K562 (cell line): ENCODE results near the gene DYSF. TPM values are rescaled to one million over a fixed set of nuclear protein-coding genes. Genes with fewer than 3 reads are reported as not detected.

ENCODE experiments used
- ATAC-seq: fragments of 200-7000 bp; cut with Tn5 transposase; 3 replicates; pipeline ENCODE4 v1.9.1; 2020; ENCODE audit warnings: moderate library complexity
- BruUV-seq: library from RNA; stranded (reverse); fragments of 400-500 nt; replicated peaks from 2 replicates; lab custom pipeline; 2021; lab: Mats Ljungman, UMichigan
- CTCF ChIA-PET: fragments of 300-600 bp; formaldehyde crosslinking; extraction: SDS; loops from one replicate; lab custom pipeline; 2021; ENCODE audit warnings: low intra/inter-chr PET ratio; lab: Yijun Ruan, JAX
- POLR2A ChIA-PET: fragments of 300-600, 350-650 bp; sonication (Branson Sonifier 250); formaldehyde crosslinking; extraction: SDS; loops from one replicate; lab custom pipeline; 2021; ENCODE audit warnings: antibody characterized with exemption, inconsistent platforms; lab: Yijun Ruan, JAX
- DNase-seq, 4 experiments: peaks; one replicate each; pipeline versions ENCODE4 v3.0.0 to v3.0.0-alpha.2; 2011 to 2018; ENCODE audit warnings: low spot score in 3 of 4, mixed read lengths in 3 of 4; ENCODE audit errors: extremely low read depth in 1 of 4
- FAIRE-seq: peaks from 2 replicates; lab custom pipeline; 2011; peaks lifted over from hg19 to GRCh38; lab: Jason Lieb, UNC
- H2AFZ ChIP-seq: 2 replicates; pipeline ENCODE4 v1.6.0; 2011; ENCODE audit warnings: low read depth, low read length, control low read depth, inconsistent platforms
- H3K27ac ChIP-seq: fragments of 200-600 bp; 3 replicates; pipeline ENCODE4 v1.8.0; 2011; ENCODE audit warnings: low read depth, mild to moderate bottlenecking, control low read depth, inconsistent platforms, low read length, moderate library complexity, mixed read lengths; ENCODE audit errors: extremely low read depth
- H3K27me3 ChIP-seq, 2 experiments: fragments of 300-600 bp in 1 of 2; 2 replicates in 1 of 2; 3 replicates in 1 of 2; pipeline versions ENCODE4 v1.6.0 to v1.8.0; 2011; ENCODE audit warnings: inconsistent platforms in 2 of 2, low read length in 2 of 2, mild to moderate bottlenecking in 1 of 2, mixed read lengths in 1 of 2, moderate library complexity in 1 of 2; ENCODE audit not compliant: control insufficient read depth in 2 of 2, insufficient read depth in 2 of 2
- H3K36me3 ChIP-seq: fragments of 300-600 bp; 3 replicates; pipeline ENCODE4 v1.8.0; 2011; ENCODE audit warnings: mild to moderate bottlenecking, low read length, inconsistent platforms; ENCODE audit not compliant: control insufficient read depth, insufficient read depth
- H3K4me1 ChIP-seq, 2 experiments: fragments of 200-600 bp in 1 of 2; replicated peaks in 1 of 2; 2 replicates in 1 of 2; 3 replicates in 1 of 2; pipeline versions ENCODE4 v1.5.1 to v1.8.0; 2011; ENCODE audit warnings: inconsistent platforms in 2 of 2, low read length in 2 of 2, mild to moderate bottlenecking in 1 of 2, mixed read lengths in 1 of 2, moderate library complexity in 1 of 2; ENCODE audit not compliant: control insufficient read depth in 2 of 2, insufficient read depth in 2 of 2
- H3K4me2 ChIP-seq: 2 replicates; pipeline ENCODE4 v1.6.1; 2011; ENCODE audit warnings: low read length, control low read depth, inconsistent platforms, mixed read lengths; ENCODE audit not compliant: insufficient read depth
- H3K4me3 ChIP-seq: fragments of 200-600 bp; sonication (generic), shearing (Covaris generic); 2 replicates; pipeline ENCODE4 v1.5.1; 2016; ENCODE audit warnings: control low read depth, inconsistent platforms
- H3K79me2 ChIP-seq: fragments of 200-600 bp; 3 replicates; pipeline ENCODE4 v1.8.0; 2011; ENCODE audit warnings: low read length, inconsistent platforms; ENCODE audit not compliant: control insufficient read depth, insufficient read depth
- H3K9ac ChIP-seq, 2 experiments: 2 replicates each; pipeline versions ENCODE4 v1.6.0 to v1.6.1; 2011; ENCODE audit warnings: low read depth in 2 of 2, low read length in 2 of 2, control low read depth in 1 of 2, inconsistent platforms in 1 of 2, mild to moderate bottlenecking in 1 of 2, mixed read lengths in 1 of 2; ENCODE audit not compliant: insufficient read depth in 1 of 2
- H3K9me1 ChIP-seq: one replicate; pipeline ENCODE4 v1.6.0; 2011; ENCODE audit warnings: inconsistent platforms, mild to moderate bottlenecking, low read length, moderate library complexity; ENCODE audit not compliant: control insufficient read depth, insufficient read depth
- H3K9me3 ChIP-seq: replicated peaks from 2 replicates; pipeline ENCODE4 v1.5.1; 2011; ENCODE audit warnings: low read depth, low read length, inconsistent platforms; ENCODE audit not compliant: control insufficient read depth, insufficient read depth
- H4K20me1 ChIP-seq: replicated peaks from 2 replicates; pipeline ENCODE4 v1.6.1; 2011; ENCODE audit warnings: low read length, inconsistent platforms, mixed read lengths; ENCODE audit not compliant: control insufficient read depth, insufficient read depth
- SNRNP70 ChIP-seq: fragments of 200-400 bp; formaldehyde crosslinking; optimal IDR thresholded peaks from 2 replicates; pipeline ENCODE3; 2017; ENCODE audit warnings: low read depth, low read length
- THAP7 ChIP-seq: fragments of 250-450 bp; sonication (Bioruptor Pico); IDR thresholded peaks from 2 replicates; pipeline ENCODE4 v1.5.0; 2021
- ZC3H8 ChIP-seq: fragments of 450-650 bp; IDR thresholded peaks from 2 replicates; pipeline ENCODE4 v1.6.1; 2017
- ZNF449 ChIP-seq: fragments of 250-450 bp; sonication (Bioruptor Pico); IDR thresholded peaks from 2 replicates; pipeline ENCODE4 v1.8.0; 2022; ENCODE audit warnings: moderate library complexity, mild to moderate bottlenecking, inconsistent platforms
- WGBS: fragments of 100-300 bp; shearing (Covaris generic); methylation state at CpG from one replicate; pipeline ENCODE4 v1.1.6; 2016; ENCODE audit warnings: low coverage, mixed read lengths; ENCODE audit not compliant: insufficient coverage; ENCODE audit errors: missing lambda C conversion rate; 5-methylcytosine and 5-hydroxymethylcytosine counted together
- in situ Hi-C: fragments of 300-500 bp; cut with MboI; formaldehyde crosslinking; loops from 4 replicates; pipeline ENCODE4 v1.15.0; 2018; ENCODE audit warnings: inconsistent platforms, mixed read lengths
- intact Hi-C: fragments of 100-400 bp; cut with micrococcal nuclease; formaldehyde crosslinking; loops from 2 replicates; pipeline ENCODE4 v1.14.2; 2022
- polyA plus RNA-seq, 8 experiments: library from polyadenylated mRNA; depleted of rRNA in 4 of 8; stranded (reverse) in 5 of 8; unstranded in 3 of 8; fragments of >200 nt; fragmentation: Nextera tagmentation in 2 of 8; fragmentation: Illumina TruSeq in 1 of 8; extraction: Ambion mirVana in 2 of 8; extraction: Trizol in 1 of 8; gene quantifications; 2 replicates each; pipeline versions ENCODE4 v1.2.1 to v1.2.3, GENCODE V29; 2011 to 2014; ENCODE audit warnings: inconsistent platforms in 1 of 8, missing spikeins in 1 of 8
- total RNA-seq, 7 experiments: library from RNA; depleted of rRNA in 6 of 7; stranded (reverse); fragments of >200 nt in 6 of 7; fragmentation: Illumina TruSeq in 2 of 7; extraction: Trizol in 2 of 7; gene quantifications; 2 replicates each; pipeline versions ENCODE4 v1.2.1 to v1.2.3, GENCODE V29; 2011 to 2021; ENCODE audit warnings: low replicate concordance in 1 of 7
- TF ChIP-seq, protein P1 (sequence below): sonication (generic); formaldehyde crosslinking; IDR thresholded peaks from 2 replicates; pipeline ENCODE4 v1.8.1; 2023; ENCODE audit warnings: mild to moderate bottlenecking, missing genetic modification reagents

The DYSF gene
- total and polyA plus RNA-seq, 9 of the 15 experiments (the other 6 are each of a cell fraction or from before 2014, with no cell fraction given), result 0.01 to 0.80 (median 0.29) TPM

DNA sequence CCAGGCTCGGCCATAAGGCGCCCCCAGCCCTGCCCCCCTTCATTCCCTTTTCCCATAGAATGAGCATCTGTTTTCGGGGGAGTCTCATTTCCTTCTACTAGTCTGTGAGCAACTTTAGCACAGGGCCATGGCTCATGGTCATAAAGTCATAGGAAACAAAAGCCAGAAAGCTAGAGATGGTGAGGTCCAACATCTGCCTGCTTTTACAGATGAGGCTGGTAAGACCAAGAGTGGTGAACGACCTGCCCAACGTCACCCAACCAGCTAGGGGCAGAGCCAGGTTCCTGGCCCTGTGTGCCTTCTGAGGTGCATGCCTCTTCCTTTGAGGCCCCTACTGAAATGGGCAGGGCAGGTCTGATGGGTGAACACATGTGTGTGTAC is 212.7 kb downstream of the DYSF start:
- ChIA-PET POLR2A (no interaction called here), CTCF (no interaction called here)
- H3K27ac ChIP-seq, result no peak overlapping the region
- ATAC-seq, result no peak
- peaks cover 5% of the 10 kb centered on the region for H3K9me1 ChIP-seq
- H3K36me3 ChIP-seq, result no peaks in the 10 kb centered on the region
- 4% methylated on average over 5 of the region's 5 CpGs for WGBS
- no peak overlapping the region for H3K4me2 ChIP-seq
- intact Hi-C loops, result no loop called here
- H3K9me3 ChIP-seq, result no peaks in the 10 kb centered on the region
- no TSS peak for BruUV-seq
- in situ Hi-C loops, result no loop called here
- TF ChIP-seq ZNF449 (CRISPR knock-in tag) (no peak), ZC3H8 (no peak), SNRNP70 (no peak), THAP7 (CRISPR knock-in tag) (no peak)
- TF ChIP-seq, protein P1, sequence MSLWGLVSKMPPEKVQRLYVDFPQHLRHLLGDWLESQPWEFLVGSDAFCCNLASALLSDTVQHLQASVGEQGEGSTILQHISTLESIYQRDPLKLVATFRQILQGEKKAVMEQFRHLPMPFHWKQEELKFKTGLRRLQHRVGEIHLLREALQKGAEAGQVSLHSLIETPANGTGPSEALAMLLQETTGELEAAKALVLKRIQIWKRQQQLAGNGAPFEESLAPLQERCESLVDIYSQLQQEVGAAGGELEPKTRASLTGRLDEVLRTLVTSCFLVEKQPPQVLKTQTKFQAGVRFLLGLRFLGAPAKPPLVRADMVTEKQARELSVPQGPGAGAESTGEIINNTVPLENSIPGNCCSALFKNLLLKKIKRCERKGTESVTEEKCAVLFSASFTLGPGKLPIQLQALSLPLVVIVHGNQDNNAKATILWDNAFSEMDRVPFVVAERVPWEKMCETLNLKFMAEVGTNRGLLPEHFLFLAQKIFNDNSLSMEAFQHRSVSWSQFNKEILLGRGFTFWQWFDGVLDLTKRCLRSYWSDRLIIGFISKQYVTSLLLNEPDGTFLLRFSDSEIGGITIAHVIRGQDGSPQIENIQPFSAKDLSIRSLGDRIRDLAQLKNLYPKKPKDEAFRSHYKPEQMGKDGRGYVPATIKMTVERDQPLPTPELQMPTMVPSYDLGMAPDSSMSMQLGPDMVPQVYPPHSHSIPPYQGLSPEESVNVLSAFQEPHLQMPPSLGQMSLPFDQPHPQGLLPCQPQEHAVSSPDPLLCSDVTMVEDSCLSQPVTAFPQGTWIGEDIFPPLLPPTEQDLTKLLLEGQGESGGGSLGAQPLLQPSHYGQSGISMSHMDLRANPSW (CRISPR knock-in tag), result no peak
- TF ChIP-seq, all 486 proteins: peak for 0
- DNase-seq (no peak), FAIRE-seq (no peak)
- Histone ChIP-seq H3K4me3 (no peak overlapping the region), H3K27me3 (peaks cover 4 to 27% of the 10 kb centered on the region in 2 experiments; a peak in 3 of 5 replicates), H3K79me2 (no peaks in the 10 kb centered on the region), H3K9ac (no peak overlapping the region), H3K4me1 (no peaks in the 10 kb centered on the region), H4K20me1 (no peaks in the 10 kb centered on the region), H2AFZ (no peak overlapping the region)
